ENCODE results near the gene FAM83E. TPM values are rescaled to one million over a fixed set of nuclear protein-coding genes. Genes with fewer than 3 reads are reported as not detected.

FAM83E gene
- polyA plus RNA-seq, 2 of the 4 experiments (the other 2 are of a cell fraction), result 0.16 to 0.41 TPM

DNA sequence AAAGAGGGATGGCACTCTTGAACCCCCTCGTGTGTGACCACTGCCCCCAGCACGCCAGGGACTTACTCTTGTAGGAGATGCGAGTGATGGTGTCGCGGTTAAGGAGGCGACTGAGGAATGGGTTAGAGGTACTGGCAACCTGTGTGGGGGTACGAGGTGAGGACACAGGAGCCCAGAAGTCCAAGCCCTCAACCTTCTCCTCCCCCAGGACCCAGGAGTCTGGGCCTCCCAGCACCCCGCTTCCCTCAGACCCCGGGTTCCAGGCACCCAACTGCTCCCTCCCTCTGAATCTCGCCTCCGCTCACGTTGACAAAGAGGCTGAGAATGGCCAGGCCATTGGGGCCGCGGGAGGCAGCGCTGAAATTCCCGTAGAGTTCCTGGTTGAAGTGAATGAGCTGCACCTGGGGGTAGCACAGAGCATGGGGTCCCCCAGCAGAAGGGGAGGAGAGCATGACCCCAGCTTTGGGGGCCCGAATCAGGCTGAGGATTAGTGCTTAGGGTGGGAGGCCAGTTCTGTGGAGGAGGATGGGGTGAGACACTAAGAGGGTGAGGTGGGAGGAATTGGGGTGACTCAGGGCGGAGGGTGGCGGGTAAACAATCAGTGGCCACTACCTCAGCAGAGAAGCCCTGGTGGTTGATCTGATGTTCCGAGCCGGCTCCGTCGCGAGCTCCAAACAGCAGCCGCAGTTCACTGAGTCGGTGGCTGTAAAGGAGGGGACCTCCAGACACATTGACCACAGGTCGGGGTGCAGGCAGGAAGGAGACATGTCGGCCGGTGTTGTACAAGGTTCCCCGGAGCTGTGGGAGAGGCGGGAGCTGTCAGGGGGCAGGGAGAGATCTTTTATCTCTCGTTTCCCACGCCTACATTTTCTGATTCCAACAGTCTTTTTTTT lies 24.9 kb upstream of the FAM83E start:
- POLR2A ChIA-PET, result interaction anchor here (0.6 kb wide), 1 partner anchor 100 kb away, joined by 3 read pairs; no protein-coding TSS in a partner anchor
- DNase-seq (ENCODE audit: low read depth in 1 of 2, low spot score in 1 of 2) (no peak), FAIRE-seq (no peak), ATAC-seq (no peak)
- WGBS (ENCODE audit: missing lambda C conversion rate), result 80% methylated on average over 33 of the region's 33 CpGs
- H3K9me3 ChIP-seq, result no peaks in the 10 kb centered on the region
- CTCF ChIA-PET, result interaction anchor here (0.6 to 1.7 kb wide), 7 partner anchors 17 to 196 kb away, joined by 3 to 7 read pairs (median 3); partner anchors contain the start of gene HSD17B14
- peaks cover 27% of the 10 kb centered on the region for H3K4me1 ChIP-seq
- H3K4me2 ChIP-seq, result no peak overlapping the region
- no peak overlapping the region for H3K27ac ChIP-seq
- H3K4me3 ChIP-seq, result no peak overlapping the region
- no peak for TF ChIP-seq MAZ (IDR thresholded peaks at IDR 0.05; ENCODE audit: borderline replicate concordance, low read depth, low read length)
- no peak for TF ChIP-seq POLR2A (IDR thresholded peaks at IDR 0.05; ENCODE audit: low read length)
- no peak for TF ChIP-seq CEBPB (IDR thresholded peaks at IDR 0.05)
- no peak for TF ChIP-seq MAX (IDR thresholded peaks at IDR 0.05)
- TF ChIP-seq, protein P1, sequence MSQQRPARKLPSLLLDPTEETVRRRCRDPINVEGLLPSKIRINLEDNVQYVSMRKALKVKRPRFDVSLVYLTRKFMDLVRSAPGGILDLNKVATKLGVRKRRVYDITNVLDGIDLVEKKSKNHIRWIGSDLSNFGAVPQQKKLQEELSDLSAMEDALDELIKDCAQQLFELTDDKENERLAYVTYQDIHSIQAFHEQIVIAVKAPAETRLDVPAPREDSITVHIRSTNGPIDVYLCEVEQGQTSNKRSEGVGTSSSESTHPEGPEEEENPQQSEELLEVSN (IDR thresholded peaks at IDR 0.05; ENCODE audit: borderline replicate concordance, low read depth), result no peak
- TF ChIP-seq RNF2 (IDR thresholded peaks at IDR 0.05; ENCODE audit: borderline replicate concordance, low read depth), result no peak
- no peak for TF ChIP-seq RAD21 (conservative IDR thresholded peaks at IDR 0.05 in 1 of 2, IDR thresholded peaks at IDR 0.05 in 1 of 2)
- no peak for TF ChIP-seq MAFK (IDR thresholded peaks at IDR 0.05; ENCODE audit: partially characterized antibody)
- TF ChIP-seq, protein P2, sequence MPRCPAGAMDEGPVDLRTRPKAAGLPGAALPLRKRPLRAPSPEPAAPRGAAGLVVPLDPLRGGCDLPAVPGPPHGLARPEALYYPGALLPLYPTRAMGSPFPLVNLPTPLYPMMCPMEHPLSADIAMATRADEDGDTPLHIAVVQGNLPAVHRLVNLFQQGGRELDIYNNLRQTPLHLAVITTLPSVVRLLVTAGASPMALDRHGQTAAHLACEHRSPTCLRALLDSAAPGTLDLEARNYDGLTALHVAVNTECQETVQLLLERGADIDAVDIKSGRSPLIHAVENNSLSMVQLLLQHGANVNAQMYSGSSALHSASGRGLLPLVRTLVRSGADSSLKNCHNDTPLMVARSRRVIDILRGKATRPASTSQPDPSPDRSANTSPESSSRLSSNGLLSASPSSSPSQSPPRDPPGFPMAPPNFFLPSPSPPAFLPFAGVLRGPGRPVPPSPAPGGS (IDR thresholded peaks at IDR 0.05), result no peak
- no peak for TF ChIP-seq TP53 (CRISPR knock-in tag; IDR thresholded peaks at IDR 0.05)
- no peak for TF ChIP-seq KDM1A (IDR thresholded peaks at IDR 0.05; ENCODE audit: low read depth)
- TF ChIP-seq MYC (IDR thresholded peaks at IDR 0.05; ENCODE audit: borderline replicate concordance, low read length), result no peak
- no peak for TF ChIP-seq BHLHE40 (IDR thresholded peaks at IDR 0.05; ENCODE audit: low read depth, low read length)
- no peak for TF ChIP-seq RFX5 (IDR thresholded peaks at IDR 0.05)
- no peak for TF ChIP-seq SREBF2 (IDR thresholded peaks at IDR 0.05)
- TF ChIP-seq CBX8 (IDR thresholded peaks at IDR 0.05), result no peak
- TF ChIP-seq, protein P3, sequence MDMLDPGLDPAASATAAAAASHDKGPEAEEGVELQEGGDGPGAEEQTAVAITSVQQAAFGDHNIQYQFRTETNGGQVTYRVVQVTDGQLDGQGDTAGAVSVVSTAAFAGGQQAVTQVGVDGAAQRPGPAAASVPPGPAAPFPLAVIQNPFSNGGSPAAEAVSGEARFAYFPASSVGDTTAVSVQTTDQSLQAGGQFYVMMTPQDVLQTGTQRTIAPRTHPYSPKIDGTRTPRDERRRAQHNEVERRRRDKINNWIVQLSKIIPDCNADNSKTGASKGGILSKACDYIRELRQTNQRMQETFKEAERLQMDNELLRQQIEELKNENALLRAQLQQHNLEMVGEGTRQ (IDR thresholded peaks at IDR 0.05), result no peak
- no peak for TF ChIP-seq ZFP36 (IDR thresholded peaks at IDR 0.05; ENCODE audit: borderline replicate concordance, partially characterized antibody)
- no peak for TF ChIP-seq ATOH8 (CRISPR knock-in tag; IDR thresholded peaks at IDR 0.05; ENCODE audit: low read depth)
- TF ChIP-seq EP300 (IDR thresholded peaks at IDR 0.05), result no peak

- ATAC-seq, result no peak
- ChIA-PET CTCF (interaction anchor here (1.7 kb wide), 1 partner anchor 36 kb away, joined by 4 read pairs; no protein-coding TSS in a partner anchor), POLR2A (no interaction called here)
- Histone ChIP-seq H3K4me3 (no peak overlapping the region), H3K27ac (peak overlapping the region; percentile 89 to 92), H3K4me1 (peaks cover 30% of the 10 kb centered on the region), H3K9me3 (no peaks in the 10 kb centered on the region), H3K4me2 (peak overlapping the region; percentile 100)
- FAIRE-seq, result no peak
- 72% methylated on average over 16 of the region's 16 CpGs for WGBS (ENCODE audit: missing lambda C conversion rate)
- DNase-seq (ENCODE audit: low read depth in 1 of 2, low spot score in 1 of 2), result no peak
- no peak for TF ChIP-seq CBX8 (IDR thresholded peaks at IDR 0.05)
- no peak for TF ChIP-seq BHLHE40 (IDR thresholded peaks at IDR 0.05; ENCODE audit: low read depth, low read length)
- no peak for TF ChIP-seq FOSL2 (IDR thresholded peaks at IDR 0.05)
- TF ChIP-seq FOSL2 (CRISPR knock-in tag; IDR thresholded peaks at IDR 0.05), result 0 out of 2 replicates have a peak, but pooled peaks have one; percentile 18
Measured at GRCh38 chr19:48638831-48639381, 24.0 kb upstream of the FAM83E start.
